Natural killer cell (primary cell): Measurements from ENCODE around the gene YIPF4. TPM values are rescaled to one million over a fixed set of nuclear protein-coding genes. Genes with fewer than 3 reads are reported as not detected.

Experiments
- ATAC-seq, 3 donors: fragments of 150-1000 bp in 2 of 3; fragments of 200-7000 bp in 1 of 3; cut with Tn5 transposase; 1 replicate in 1 of 3; 2 replicates in 2 of 3; pipeline ENCODE4 v1.10.0; 2021; ENCODE audit warnings: mild to moderate bottlenecking in 2 of 3, moderate library complexity in 2 of 3
- DNase-seq, 2 donors: peaks; one replicate each; pipeline versions ENCODE4 v3.0.0 to v3.0.0-alpha.2; 2013 to 2021; ENCODE audit warnings: mixed read lengths in 1 of 2
- H3K27ac ChIP-seq: one replicate; pipeline ENCODE4 v1.5.1; 2013; ENCODE audit warnings: mild to moderate bottlenecking, low read length
- H3K27me3 ChIP-seq: one replicate; pipeline ENCODE4 v1.6.1; 2013; ENCODE audit warnings: low read length; ENCODE audit not compliant: control insufficient read depth, insufficient read depth
- H3K36me3 ChIP-seq: one replicate; pipeline ENCODE4 v1.6.1; 2013; ENCODE audit warnings: low read length; ENCODE audit not compliant: control insufficient read depth, insufficient read depth
- H3K4me1 ChIP-seq: one replicate; pipeline ENCODE4 v1.6.1; 2013; ENCODE audit warnings: low read length; ENCODE audit not compliant: control insufficient read depth, insufficient read depth
- H3K4me3 ChIP-seq: one replicate; pipeline ENCODE4 v1.5.1; 2013; ENCODE audit warnings: low read length
- H3K9me3 ChIP-seq: one replicate; pipeline ENCODE4 v1.6.1; 2013; ENCODE audit warnings: low read length; ENCODE audit not compliant: control insufficient read depth, insufficient read depth
- H3K27ac Mint-ChIP-seq, 2 donors: one replicate each; pipeline ENCODE4 v1.8.0; 2022; ENCODE audit warnings: mild to moderate bottlenecking in 2 of 2, mixed read lengths in 2 of 2, moderate library complexity in 1 of 2
- H3K27me3 Mint-ChIP-seq, 2 donors: one replicate each; pipeline ENCODE4 v1.8.0; 2022; ENCODE audit warnings: low read depth in 2 of 2, mixed read lengths in 2 of 2
- H3K36me3 Mint-ChIP-seq: one replicate; pipeline ENCODE4 v1.8.0; 2022; ENCODE audit warnings: mixed read lengths
- H3K4me1 Mint-ChIP-seq, 2 donors: one replicate each; pipeline ENCODE4 v1.8.0; 2022; ENCODE audit warnings: mixed read lengths in 2 of 2
- H3K4me3 Mint-ChIP-seq: one replicate; pipeline ENCODE4 v1.8.0; 2022; ENCODE audit warnings: mild to moderate bottlenecking, moderate library complexity, mixed read lengths
- H3K9me3 Mint-ChIP-seq, 2 donors: one replicate each; pipeline ENCODE4 v1.8.0; 2022; ENCODE audit warnings: mixed read lengths in 2 of 2
- CTCF ChIP-seq: fragments of 200-600 bp; IDR thresholded peaks from one replicate; pipeline ENCODE4 v1.8.0; 2022; ENCODE audit warnings: antibody characterized with exemption
- WGBS: methylation state at CpG from one replicate; pipeline ENCODE4 v1.1.7; 2013; ENCODE audit warnings: missing lambda C conversion rate; ENCODE audit not compliant: insufficient coverage; 5-methylcytosine and 5-hydroxymethylcytosine counted together
- intact Hi-C: fragments of 100-400 bp; cut with micrococcal nuclease; formaldehyde crosslinking; loops from one replicate; pipeline ENCODE4 v1.14.2; 2022
- total RNA-seq, 4 donors: library from RNA; stranded (reverse); fragments of 120-200 nt in 1 of 4; gene quantifications; one replicate each; pipeline versions ENCODE4 v1.2.3 to v1.2.4, GENCODE V29; 2013 to 2022

YIPF4 gene
- total RNA-seq, 3 donors from 2014 or later (not counting 1 experiment from before 2014, with no cell fraction given): 17.9 to 34.9 (median 18.1) TPM

GRCh38 chr2:32356681-32357317, 79.1 kb downstream of the YIPF4 start, which contains the start of gene BIRC6:
BIRC6 (plus strand) TSS chr2:32357023; CDS start chr2:32357162, 139 bp downstream.
- WGBS: under 1% methylated on average over 76 of the region's 76 CpGs
- peak within 1 kb of the TSS; percentile 83 to 93 for H3K27ac Mint-ChIP-seq
- H3K4me3 Mint-ChIP-seq: peak within 1 kb of the TSS; percentile 89

GRCh38 chr2:32357318-32358110, 79.8 kb downstream of the YIPF4 start:
- under 1% methylated on average over 55 of the region's 65 CpGs for WGBS
- Histone ChIP-seq H3K4me3 (peak overlapping the region; percentile 98), H3K4me1 (peaks cover 12% of the 10 kb centered on the region), H3K27ac (peak overlapping the region; percentile 99), H3K36me3 (no peaks in the 10 kb centered on the region), H3K27me3 (no peaks in the 10 kb centered on the region), H3K9me3 (no peaks in the 10 kb centered on the region)
- DNase-seq: peak in 1 of 2 donors; percentile 40
- intact Hi-C loops: loop anchor here (5.0 kb wide), 2 partner anchors 80 to 350 kb away; partner anchors contain the start of gene YIPF4
- peaks cover 36 to 53% of the 10 kb centered on the region in 2 donors for H3K4me1 Mint-ChIP-seq
- H3K4me3 Mint-ChIP-seq: peak overlapping the region; percentile 89
- no peaks in the 10 kb centered on the region for H3K27me3 Mint-ChIP-seq
- no peaks in the 10 kb centered on the region for H3K36me3 Mint-ChIP-seq
- peak in 2 of 3 donors; percentile 14 to 33 for ATAC-seq
- H3K9me3 Mint-ChIP-seq: no peaks in the 10 kb centered on the region
- peak overlapping the region; percentile 83 to 93 for H3K27ac Mint-ChIP-seq
- TF ChIP-seq CTCF: no peak

More at GRCh38 chr2:32356681-32357317, 79.1 kb downstream of the YIPF4 start, which contains the start of gene BIRC6:
- Mint-ChIP-seq H3K27me3 (no peaks in the 10 kb centered on the region), H3K9me3 (no peaks in the 10 kb centered on the region), H3K36me3 (no peaks in the 10 kb centered on the region), H3K4me1 (peaks cover 34 to 48% of the 10 kb centered on the region in 2 donors)
- TF ChIP-seq CTCF: no peak
- H3K27me3 ChIP-seq: no peaks in the 10 kb centered on the region
- DNase-seq (peak; percentile 90 to 93), ATAC-seq (peak; percentile 84 to 94 (median 89))
- intact Hi-C loops: loop anchor here (5.0 kb wide), 2 partner anchors 79 to 349 kb away; partner anchors contain the start of gene YIPF4
- H3K4me3 ChIP-seq: peak within 1 kb of the TSS; percentile 98
- peaks cover 12% of the 10 kb centered on the region for H3K4me1 ChIP-seq
- H3K27ac ChIP-seq: peak within 1 kb of the TSS; percentile 99
- H3K9me3 ChIP-seq: no peaks in the 10 kb centered on the region
- no peaks in the 10 kb centered on the region for H3K36me3 ChIP-seq

DNA sequence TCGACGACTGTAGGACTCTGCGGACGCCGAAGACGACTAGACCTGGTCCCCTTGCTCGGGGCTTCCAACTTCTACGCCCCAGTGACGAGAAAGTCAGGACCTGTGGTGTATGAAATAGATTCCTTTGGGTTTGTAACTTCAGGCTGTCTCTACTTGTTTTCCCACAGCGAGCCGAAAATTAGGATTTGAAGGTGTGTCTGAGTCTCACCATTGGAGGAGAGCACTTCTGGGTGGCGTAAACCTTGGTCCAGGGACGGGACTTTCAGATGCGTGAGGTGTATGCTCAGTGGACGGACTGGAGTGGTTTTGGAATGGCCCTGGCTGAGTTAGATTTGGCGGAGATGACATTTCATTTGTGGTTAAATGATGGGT, 80.4 kb downstream of the YIPF4 start:
- H3K4me1 ChIP-seq: peaks cover 15% of the 10 kb centered on the region
- Mint-ChIP-seq H3K27ac (peak overlapping the region; percentile 83 to 93), H3K9me3 (no peaks in the 10 kb centered on the region), H3K27me3 (no peaks in the 10 kb centered on the region), H3K4me3 (peak overlapping the region; percentile 89), H3K4me1 (peaks cover 36 to 53% of the 10 kb centered on the region in 2 donors), H3K36me3 (no peaks in the 10 kb centered on the region)
- intact Hi-C loops: loop anchor here (5.0 kb wide), 2 partner anchors 81 to 351 kb away; partner anchors contain the start of gene YIPF4
- WGBS: 4% methylated on average over 16 of the region's 16 CpGs
- no peak for ATAC-seq
- TF ChIP-seq CTCF: no peak
- DNase-seq: peak in 1 of 2 donors; percentile 18
- H3K9me3 ChIP-seq: no peaks in the 10 kb centered on the region
- peak overlapping the region; percentile 99 for H3K27ac ChIP-seq
- H3K36me3 ChIP-seq: no peaks in the 10 kb centered on the region
- no peaks in the 10 kb centered on the region for H3K27me3 ChIP-seq
- H3K4me3 ChIP-seq: peak overlapping the region; percentile 98
